NCI-H1930 (cell line): ENCODE results near the gene TEKT3.

Source experiments
- DNase-seq, 2 experiments: peaks; one replicate each; lab custom pipeline; 2025; lab: John Stamatoyannopoulos, UW

Gene TEKT3

GRCh38 chr17:15265131-15265530, 76.3 kb downstream of the TEKT3 start, which contains the start of gene PMP22:
Gene PMP22, minus strand, starts transcription at chr17:15265326. Its CDS starts 4,599 bp downstream, at chr17:15260727.
- DNase-seq = no peak

- DNase-seq = no peak
Measured at GRCh38 chr17:15264542-15264941, 76.9 kb downstream of the TEKT3 start.

GRCh38 chr17:15263680-15264079, 77.7 kb downstream of the TEKT3 start:
- no peak for DNase-seq

- DNase-seq = no peak
Measured at GRCh38 chr17:15263206-15263579, 78.2 kb downstream of the TEKT3 start.

GRCh38 chr17:15262291-15263205, 78.8 kb downstream of the TEKT3 start:
- peak; percentile 41 to 60 for DNase-seq

- DNase-seq = no peak
Measured at GRCh38 chr17:15261802-15262290, 79.6 kb downstream of the TEKT3 start.

GRCh38 chr17:15261258-15261801, 80.1 kb downstream of the TEKT3 start:
- peak in 1 of 2 experiments; percentile 19 for DNase-seq

- peak in 1 of 2 experiments; percentile 60 for DNase-seq
Measured at GRCh38 chr17:15260376-15261257, 80.8 kb downstream of the TEKT3 start.

- DNase-seq = no peak
Measured at GRCh38 chr17:15257796-15258512, 83.4 kb downstream of the TEKT3 start.

GRCh38 chr17:15257258-15257788, 84.1 kb downstream of the TEKT3 start:
- DNase-seq = peak; percentile 18 to 60

GRCh38 chr17:15256689-15257088, 84.7 kb downstream of the TEKT3 start:
- no peak for DNase-seq

- DNase-seq = no peak
Measured at GRCh38 chr17:15255713-15256454, 85.5 kb downstream of the TEKT3 start.
